SKM-1 (cell line): ENCODE results near the gene NR0B2.
"Not testable (repeated sequence)": the region's sequence is repeated elsewhere in the genome, so short reads cannot be mapped to it uniquely, and the experiment has no call there.

Experiments
- DNase-seq: peaks from one replicate; lab custom pipeline; 2025; ENCODE audit not compliant: unreplicated experiment; lab: John Stamatoyannopoulos, UW

NR0B2 gene

GRCh38 chr1:26894263-26894662, 19.5 kb downstream of the NR0B2 start:
- DNase-seq = no peak

- DNase-seq = no peak
Measured at GRCh38 chr1:26890467-26890796, 23.3 kb downstream of the NR0B2 start.

GRCh38 chr1:26889551-26890466, 24.0 kb downstream of the NR0B2 start, which contains the start of gene GPN2:
Gene GPN2, minus strand, starts transcription at chr1:26890283. Its CDS starts 187 bp downstream, at chr1:26890096.
- peak; percentile 51 for DNase-seq

GRCh38 chr1:26888231-26888630, 25.5 kb downstream of the NR0B2 start:
- no peak for DNase-seq

- DNase-seq = peak; percentile 7
Measured at GRCh38 chr1:26887125-26887524, 26.6 kb downstream of the NR0B2 start.

- no peak for DNase-seq
Measured at GRCh38 chr1:26882696-26883463, 30.9 kb downstream of the NR0B2 start.

GRCh38 chr1:26881611-26882010, 32.2 kb downstream of the NR0B2 start:
- DNase-seq = not testable (repeated sequence)

GRCh38 chr1:26879793-26880192, 34.0 kb downstream of the NR0B2 start:
- DNase-seq = no peak

- no peak for DNase-seq
Measured at GRCh38 chr1:26877326-26877725, 36.4 kb downstream of the NR0B2 start.

GRCh38 chr1:26874896-26875295, 38.9 kb downstream of the NR0B2 start:
- no peak for DNase-seq

GRCh38 chr1:26873097-26873496, 40.7 kb downstream of the NR0B2 start:
- DNase-seq = not testable (repeated sequence)

GRCh38 chr1:26864610-26865480, 48.9 kb downstream of the NR0B2 start:
- DNase-seq = peak; percentile 94

GRCh38 chr1:26863685-26864077, 50.1 kb downstream of the NR0B2 start:
- DNase-seq = no peak

- DNase-seq = no peak
Measured at GRCh38 chr1:26862781-26863684, 50.7 kb downstream of the NR0B2 start, which contains the start of gene SFN. Gene SFN, plus strand, starts transcription at chr1:26863149. Its CDS starts 64 bp downstream, at chr1:26863213.

- no peak for DNase-seq
Measured at GRCh38 chr1:26861889-26862378, 51.8 kb downstream of the NR0B2 start.
